B cell (primary cell): Measurements from ENCODE around the gene OR5B21. TPM values are rescaled to one million over a fixed set of nuclear protein-coding genes. Genes with fewer than 3 reads are reported as not detected.
A peak's percentile ranks its signal among the peaks of the same experiment; 100 is the strongest.

Source experiments
- ATAC-seq: fragments of 200-7000 bp; cut with Tn5 transposase; one replicate; pipeline ENCODE4 v1.10.0; 2021; ENCODE audit warnings: low read depth, mild to moderate bottlenecking, moderate number of reproducible peaks, moderate library complexity
- CTCF ChIA-PET: fragments of 350-600 bp; sonication (Branson Sonifier 250); formaldehyde crosslinking; loops from one replicate; lab custom pipeline; 2021; ENCODE audit warnings: antibody characterized with exemption, inconsistent platforms; lab: Charles Lee
- POLR2A ChIA-PET: fragments of 350-600 bp; sonication (Branson Sonifier 250); formaldehyde crosslinking; loops from one replicate; lab custom pipeline; 2021; ENCODE audit warnings: antibody characterized with exemption; lab: Charles Lee
- DNase-seq: peaks from one replicate; pipeline ENCODE4 v3.0.0; 2013
- H2AFZ ChIP-seq: 2 replicates; pipeline ENCODE4 v1.6.1; 2012; ENCODE audit warnings: mild to moderate bottlenecking, low read depth, low read length; ENCODE audit not compliant: insufficient read depth, poor library complexity, severe bottlenecking
- H3K27ac ChIP-seq, 2 donors: 1 replicate in 1 of 2; 2 replicates in 1 of 2; pipeline ENCODE4 v1.5.1; 2012 to 2013; ENCODE audit warnings: low read length in 2 of 2, mild to moderate bottlenecking in 2 of 2, moderate library complexity in 1 of 2
- H3K27me3 ChIP-seq, 4 experiments: fragments of 200-600 bp in 1 of 4; sonication (generic) in 1 of 4; replicated peaks in 1 of 4; 1 replicate in 2 of 4; 2 replicates in 2 of 4; pipeline versions ENCODE4 v1.6.1 to v1.7.0; 2013 to 2016; ENCODE audit warnings: low read length in 3 of 4, mild to moderate bottlenecking in 2 of 4, mixed read lengths in 1 of 4, moderate library complexity in 1 of 4; ENCODE audit not compliant: insufficient read depth in 4 of 4, control insufficient read depth in 3 of 4; ENCODE audit errors: control extremely low read depth in 1 of 4
- H3K36me3 ChIP-seq, 2 experiments: replicated peaks in 1 of 2; 1 replicate in 1 of 2; 2 replicates in 1 of 2; pipeline versions ENCODE4 v1.6.1 to v1.7.1; 2013; ENCODE audit warnings: low read length in 1 of 2; ENCODE audit not compliant: insufficient read depth in 2 of 2, control insufficient read depth in 1 of 2; ENCODE audit errors: control extremely low read depth in 1 of 2, extremely low read depth in 1 of 2
- H3K4me1 ChIP-seq, 2 donors: fragments of 200-600 bp in 1 of 2; sonication (generic) in 1 of 2; 1 replicate in 1 of 2; 2 replicates in 1 of 2; pipeline versions ENCODE4 v1.5.1 to v1.6.1; 2013 to 2017; ENCODE audit warnings: low read length in 2 of 2; ENCODE audit not compliant: control insufficient read depth in 2 of 2, insufficient read depth in 2 of 2
- H3K4me2 ChIP-seq: replicated peaks from 2 replicates; pipeline ENCODE3; 2012; ENCODE audit warnings: mild to moderate bottlenecking, low read depth, low read length; ENCODE audit not compliant: poor library complexity, severe bottlenecking
- H3K4me3 ChIP-seq, 5 experiments: fragments of 200-600 bp in 1 of 5; sonication (generic) in 1 of 5; 1 replicate in 3 of 5; 2 replicates in 2 of 5; pipeline versions ENCODE4 v1.5.1 to v1.7.0; 2011 to 2016; ENCODE audit warnings: low read length in 4 of 5, mild to moderate bottlenecking in 4 of 5, low read depth in 2 of 5, control low read depth in 1 of 5, moderate library complexity in 1 of 5; ENCODE audit not compliant: insufficient read depth in 1 of 5; ENCODE audit errors: control extremely low read depth in 1 of 5, extremely low read depth in 1 of 5
- H3K79me2 ChIP-seq: fragments of 200-600 bp; sonication (generic); one replicate; pipeline ENCODE4 v1.6.0; 2016; ENCODE audit warnings: low read length; ENCODE audit not compliant: control insufficient read depth, insufficient read depth
- H3K9ac ChIP-seq: fragments of 200-600 bp; sonication (generic); 2 replicates; pipeline ENCODE4 v1.6.1; 2017; ENCODE audit warnings: mild to moderate bottlenecking, low read length, moderate library complexity
- H3K9me3 ChIP-seq, 3 donors: one replicate each; pipeline versions ENCODE4 v1.6.1 to v1.7.1; 2013; ENCODE audit warnings: low read length in 2 of 3; ENCODE audit not compliant: control insufficient read depth in 2 of 3, insufficient read depth in 1 of 3; ENCODE audit errors: control extremely low read depth in 1 of 3
- H4K20me1 ChIP-seq: 2 replicates; pipeline ENCODE4 v1.6.0; 2012; ENCODE audit warnings: mild to moderate bottlenecking, low read length; ENCODE audit not compliant: insufficient read depth, control insufficient read depth, poor library complexity, severe bottlenecking
- H3K27ac Mint-ChIP-seq: one replicate; pipeline ENCODE4 v1.8.0; 2021; ENCODE audit warnings: mixed read lengths
- H3K27me3 Mint-ChIP-seq: one replicate; pipeline ENCODE4 v1.8.0; 2021; ENCODE audit warnings: mixed read lengths
- H3K4me1 Mint-ChIP-seq: one replicate; pipeline ENCODE4 v1.8.0; 2021; ENCODE audit warnings: mixed read lengths
- H3K4me3 Mint-ChIP-seq: one replicate; pipeline ENCODE4 v1.8.0; 2021; ENCODE audit warnings: mixed read lengths
- H3K9me3 Mint-ChIP-seq: one replicate; pipeline ENCODE4 v1.8.0; 2022; ENCODE audit warnings: mixed read lengths; ENCODE audit not compliant: insufficient read depth
- EZH2 ChIP-seq: IDR thresholded peaks from 2 replicates; pipeline ENCODE4 v1.6.1; 2012; ENCODE audit warnings: borderline replicate concordance, low read depth, mild to moderate bottlenecking, moderate library complexity, low read length; ENCODE audit not compliant: insufficient read depth, poor library complexity, severe bottlenecking
- WGBS: methylation state at CpG from one replicate; pipeline ENCODE4 v1.1.5; 2013; ENCODE audit warnings: missing lambda C conversion rate; ENCODE audit not compliant: insufficient coverage; 5-methylcytosine and 5-hydroxymethylcytosine counted together
- intact Hi-C: fragments of 100-400 bp; cut with micrococcal nuclease; formaldehyde crosslinking; loops from one replicate; pipeline ENCODE4 v1.10.0; 2022
- polyA plus RNA-seq: library from polyadenylated mRNA; depleted of rRNA; stranded (reverse); fragments of >200 nt; gene quantifications from 2 replicates; pipeline ENCODE4 v1.2.3, GENCODE V29; 2012
- total RNA-seq, 2 donors: library from RNA; stranded (reverse); fragments of 120-200 nt in 1 of 2; gene quantifications; 1 replicate in 1 of 2; 2 replicates in 1 of 2; pipeline versions ENCODE4 v1.2.3 to v1.2.4, GENCODE V29; 2013 to 2022
- TF ChIP-seq, protein P1 (sequence below): fragments of 200-600 bp; IDR thresholded peaks from one replicate; pipeline ENCODE4 v1.8.0; 2022; ENCODE audit warnings: antibody characterized with exemption, mild to moderate bottlenecking

Gene OR5B21
- total and polyA plus RNA-seq, 2 donors (not counting 1 experiment from before 2014, with no cell fraction given): 0.10 to 0.74 TPM

DNA sequence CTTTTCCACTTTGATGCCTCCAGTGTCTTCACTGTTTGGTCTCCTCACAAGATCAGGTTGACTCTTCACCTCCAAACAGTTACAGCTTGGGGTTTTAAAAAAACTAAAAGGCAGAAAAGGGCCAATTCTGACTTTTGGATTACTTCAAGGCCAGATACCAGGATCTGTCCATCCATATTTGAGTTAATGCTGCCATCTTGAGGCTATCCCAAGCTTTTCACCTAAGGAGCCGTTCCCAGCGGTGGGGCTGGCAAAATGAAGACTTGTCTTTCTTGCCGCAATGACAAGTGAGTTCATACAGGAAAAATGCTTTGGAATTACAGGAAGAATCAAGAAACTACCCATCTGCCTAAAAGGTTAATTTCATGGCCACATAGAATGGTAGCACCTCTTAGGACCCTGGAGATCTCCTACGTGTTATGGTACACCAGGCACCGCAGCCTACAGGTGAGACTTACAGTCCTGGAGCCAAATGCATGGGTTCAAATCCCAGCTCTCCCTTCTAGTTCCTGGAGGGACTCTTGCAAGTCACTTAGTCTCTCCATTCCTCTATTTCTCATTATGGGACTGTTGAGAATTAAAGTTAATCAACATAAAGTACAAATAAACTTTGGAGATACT is 6.0 kb upstream of the OR5B21 start:
- TF ChIP-seq EZH2: no peak
- TF ChIP-seq, protein P1, sequence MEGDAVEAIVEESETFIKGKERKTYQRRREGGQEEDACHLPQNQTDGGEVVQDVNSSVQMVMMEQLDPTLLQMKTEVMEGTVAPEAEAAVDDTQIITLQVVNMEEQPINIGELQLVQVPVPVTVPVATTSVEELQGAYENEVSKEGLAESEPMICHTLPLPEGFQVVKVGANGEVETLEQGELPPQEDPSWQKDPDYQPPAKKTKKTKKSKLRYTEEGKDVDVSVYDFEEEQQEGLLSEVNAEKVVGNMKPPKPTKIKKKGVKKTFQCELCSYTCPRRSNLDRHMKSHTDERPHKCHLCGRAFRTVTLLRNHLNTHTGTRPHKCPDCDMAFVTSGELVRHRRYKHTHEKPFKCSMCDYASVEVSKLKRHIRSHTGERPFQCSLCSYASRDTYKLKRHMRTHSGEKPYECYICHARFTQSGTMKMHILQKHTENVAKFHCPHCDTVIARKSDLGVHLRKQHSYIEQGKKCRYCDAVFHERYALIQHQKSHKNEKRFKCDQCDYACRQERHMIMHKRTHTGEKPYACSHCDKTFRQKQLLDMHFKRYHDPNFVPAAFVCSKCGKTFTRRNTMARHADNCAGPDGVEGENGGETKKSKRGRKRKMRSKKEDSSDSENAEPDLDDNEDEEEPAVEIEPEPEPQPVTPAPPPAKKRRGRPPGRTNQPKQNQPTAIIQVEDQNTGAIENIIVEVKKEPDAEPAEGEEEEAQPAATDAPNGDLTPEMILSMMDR: peak; percentile 14
- intact Hi-C loops: loop anchor here (2.0 to 5.0 kb wide), 2 partner anchors 947 to 1057 kb away; partner anchors contain the start of gene UBE2L6
- H3K4me1 Mint-ChIP-seq: no peaks in the 10 kb centered on the region
- ChIA-PET CTCF (interaction anchor here (1.0 to 2.2 kb wide), 3 partner anchors 10 to 695 kb away, joined by 3 to 6 read pairs (median 4); no protein-coding TSS in a partner anchor), POLR2A (no interaction called here)
- Histone ChIP-seq H3K4me3 (no peak overlapping the region), H3K4me1 (no peaks in the 10 kb centered on the region), H3K9me3 (no peaks in the 10 kb centered on the region), H2AFZ (no peak overlapping the region), H3K79me2 (no peaks in the 10 kb centered on the region), H3K27me3 (no peaks in the 10 kb centered on the region), H3K9ac (no peak overlapping the region), H3K4me2 (no peak overlapping the region), H4K20me1 (no peaks in the 10 kb centered on the region), H3K27ac (no peak overlapping the region), H3K36me3 (no peaks in the 10 kb centered on the region)
- H3K27ac Mint-ChIP-seq: no peak overlapping the region
- peak; percentile 39 for DNase-seq
- H3K27me3 Mint-ChIP-seq: no peaks in the 10 kb centered on the region
- H3K9me3 Mint-ChIP-seq: no peaks in the 10 kb centered on the region
- H3K4me3 Mint-ChIP-seq: no peak overlapping the region
- ATAC-seq: no peak
- 69% methylated on average over 2 of the region's 5 CpGs for WGBS

DNA sequence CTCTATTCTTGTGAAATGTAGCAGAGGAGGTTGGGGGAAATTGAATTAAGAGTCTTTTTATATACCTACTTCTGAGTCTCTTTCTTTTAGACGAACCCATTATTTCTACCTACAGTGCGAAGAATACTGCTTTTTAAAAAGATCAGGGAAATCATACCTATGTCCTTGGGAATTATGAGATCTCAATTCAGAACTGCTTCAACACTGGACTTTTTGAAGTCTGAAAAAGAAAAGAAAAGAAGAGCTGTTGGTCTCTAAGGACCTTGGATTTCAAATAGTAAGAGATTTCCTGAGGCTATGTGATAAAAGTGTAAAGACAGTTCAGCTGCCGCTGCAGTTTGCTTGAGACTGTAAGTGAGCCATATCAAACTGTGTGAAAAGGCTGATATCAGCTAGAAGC is 3.7 kb upstream of the OR5B21 start:
- intact Hi-C loops: loop anchor here (2.0 to 5.0 kb wide), 2 partner anchors 944 to 1055 kb away; partner anchors contain the start of gene UBE2L6
- Histone ChIP-seq H3K9ac (no peak overlapping the region), H3K27me3 (no peaks in the 10 kb centered on the region), H3K36me3 (no peaks in the 10 kb centered on the region), H3K4me2 (no peak overlapping the region), H3K79me2 (no peaks in the 10 kb centered on the region), H3K27ac (no peak overlapping the region), H3K4me3 (no peak overlapping the region), H3K9me3 (no peaks in the 10 kb centered on the region), H4K20me1 (no peaks in the 10 kb centered on the region), H3K4me1 (peaks cover 8% of the 10 kb centered on the region in 2 donors), H2AFZ (no peak overlapping the region)
- TF ChIP-seq, protein P1: no peak
- no peak for TF ChIP-seq EZH2
- no peaks in the 10 kb centered on the region for H3K27me3 Mint-ChIP-seq
- no peak overlapping the region for H3K4me3 Mint-ChIP-seq
- ATAC-seq (no peak), DNase-seq (no peak)
- CTCF ChIA-PET: interaction anchor here (1.3 to 2.2 kb wide), 2 partner anchors 10 to 12 kb away, joined by 4 to 6 read pairs; no protein-coding TSS in a partner anchor
- WGBS: 100% methylated on average over 1 of the region's 3 CpGs
- peaks cover 11% of the 10 kb centered on the region for H3K4me1 Mint-ChIP-seq
- POLR2A ChIA-PET: no interaction called here
- H3K9me3 Mint-ChIP-seq: no peaks in the 10 kb centered on the region
- H3K27ac Mint-ChIP-seq: no peak overlapping the region
